Activated CD8-positive, alpha-beta memory T cell treated with anti-CD3 and anti-CD28 coated beads, Interleukin-2, amount 50 U/mL, for 1 hour (primary cell): Measurements from ENCODE around the gene SOCS6.

Source experiments
- DNase-seq: peaks from one replicate; pipeline ENCODE4 v3.0.0-alpha.2; 2020; ENCODE audit errors: extremely low read depth

SOCS6 gene

DNA sequence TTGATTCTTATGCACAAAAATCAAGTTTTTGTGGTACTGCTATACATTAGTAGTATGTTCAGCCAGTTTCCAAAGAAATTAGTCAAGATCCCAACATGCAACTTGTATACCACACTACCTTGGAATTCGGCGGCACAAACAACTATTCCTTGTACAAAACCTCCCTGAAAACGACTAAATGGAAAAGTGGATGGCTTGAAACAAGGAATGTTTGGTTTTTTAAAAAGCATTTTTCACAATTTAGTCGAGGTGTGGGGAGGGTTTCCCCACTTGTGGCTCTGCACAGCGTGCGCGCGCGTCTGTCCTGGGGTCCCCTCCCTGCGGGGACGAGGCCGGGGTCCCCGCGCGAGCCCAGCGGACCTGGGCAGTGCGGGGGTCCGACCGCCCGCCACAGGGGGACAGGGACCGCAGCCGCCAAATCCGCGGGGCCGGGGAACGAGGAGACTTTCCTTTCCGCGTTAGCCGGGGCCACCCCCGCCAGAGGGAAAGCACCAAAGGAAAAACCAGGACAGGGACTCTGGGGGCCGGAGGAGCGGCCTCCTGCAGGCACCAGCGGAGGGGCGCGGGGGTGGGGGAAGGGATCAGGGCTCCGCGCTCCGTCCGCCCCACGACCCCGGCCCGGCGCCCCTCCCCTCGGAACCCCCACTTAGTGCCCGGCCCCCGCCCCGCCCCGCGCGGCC is 534 bp upstream of the SOCS6 start:
- no peak for DNase-seq

GRCh38 chr18:70289351-70290312 is 787 bp downstream of the SOCS6 start:
- no peak for DNase-seq

- DNase-seq = no peak
Observed at GRCh38 chr18:70290482-70291294, 1.8 kb downstream of the SOCS6 start.

DNA sequence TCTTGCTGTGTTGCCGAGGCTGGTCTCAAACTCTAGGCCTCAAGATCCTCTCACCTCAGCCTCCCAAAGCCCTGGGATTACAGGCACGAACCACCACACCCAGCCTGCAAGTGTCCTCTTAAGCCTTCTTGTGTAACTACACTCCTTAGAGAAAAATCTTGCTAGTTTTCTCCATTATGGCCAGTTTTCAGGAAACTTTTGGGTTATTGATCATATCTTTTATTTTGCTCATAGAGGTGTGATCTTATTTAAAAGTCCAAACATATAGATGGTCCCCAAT is 2.4 kb downstream of the SOCS6 start:
- DNase-seq = no peak

DNA sequence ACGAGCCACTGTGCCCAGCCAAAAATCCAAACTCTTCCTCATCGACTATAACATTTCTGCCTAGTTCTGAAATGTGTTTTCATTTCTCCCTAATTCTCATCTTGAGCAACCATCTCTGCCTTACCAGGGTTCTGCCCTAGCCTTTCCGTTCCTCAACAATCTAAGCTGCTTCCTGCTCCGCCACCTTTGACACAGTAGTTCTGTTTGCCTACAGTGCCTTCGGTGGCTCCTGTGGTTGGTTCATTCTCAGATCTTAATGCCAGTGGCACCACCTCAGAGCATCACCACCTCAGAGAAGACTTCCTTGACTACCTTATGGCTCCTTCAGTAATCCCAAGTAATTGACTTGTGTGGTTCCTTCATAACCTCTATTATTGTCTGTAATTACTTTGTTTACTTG is 3.8 kb downstream of the SOCS6 start:
- DNase-seq = no peak

DNA sequence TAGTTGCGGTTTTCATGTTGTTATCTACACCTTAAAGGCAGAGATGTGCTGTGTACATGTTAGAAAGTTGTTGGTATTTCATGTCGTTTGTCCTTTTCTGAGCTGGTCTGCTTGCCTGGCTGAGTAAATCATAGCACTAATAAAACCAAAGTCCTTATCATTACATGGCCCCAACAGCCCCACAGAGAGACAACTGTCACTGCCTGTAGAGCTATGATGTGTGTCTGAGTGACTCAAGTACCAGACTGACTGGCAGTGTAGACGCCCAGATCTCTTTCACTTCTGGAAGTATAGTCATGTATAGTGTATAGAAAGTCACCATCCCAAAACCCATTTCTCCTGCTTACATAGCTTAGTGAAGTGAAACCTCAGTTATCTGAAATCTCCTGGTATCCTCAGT is 4.3 kb downstream of the SOCS6 start:
- DNase-seq = no peak

DNA sequence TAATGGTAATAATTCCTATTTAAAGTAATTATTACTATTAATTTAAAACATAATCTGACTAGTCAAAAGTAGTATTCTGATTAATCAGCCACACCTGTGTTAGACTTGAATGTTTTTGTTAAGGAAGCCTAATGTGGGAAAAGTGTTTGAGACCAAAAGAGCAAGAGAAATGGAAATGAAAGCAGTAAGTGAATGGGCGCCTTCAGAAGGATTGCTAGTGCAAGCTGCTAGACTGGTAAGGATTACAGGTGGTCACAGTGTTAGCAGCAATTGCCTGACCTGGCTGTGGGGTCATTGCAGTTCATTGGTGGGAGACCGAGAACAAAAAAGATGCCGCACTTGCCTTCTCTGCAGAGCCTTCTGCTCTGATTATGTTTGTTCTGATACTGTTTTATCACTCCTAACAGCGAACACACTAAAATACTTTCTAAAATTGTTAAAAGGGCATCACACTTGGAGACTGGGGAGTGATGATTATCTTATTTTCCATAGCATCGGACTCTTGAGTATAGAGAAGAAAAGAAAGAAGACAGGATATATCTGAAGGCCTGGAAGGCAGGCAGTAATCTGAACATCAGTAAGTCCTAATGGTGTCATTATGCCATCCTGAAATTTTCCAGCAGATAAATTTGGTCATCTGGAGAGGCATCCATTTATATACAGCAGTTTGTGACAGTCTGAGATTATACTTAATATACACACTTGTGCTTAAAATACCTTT is 5.8 kb downstream of the SOCS6 start:
- DNase-seq = no peak

GRCh38 chr18:70295192-70296188 is 6.6 kb downstream of the SOCS6 start:
- DNase-seq = no peak

DNA sequence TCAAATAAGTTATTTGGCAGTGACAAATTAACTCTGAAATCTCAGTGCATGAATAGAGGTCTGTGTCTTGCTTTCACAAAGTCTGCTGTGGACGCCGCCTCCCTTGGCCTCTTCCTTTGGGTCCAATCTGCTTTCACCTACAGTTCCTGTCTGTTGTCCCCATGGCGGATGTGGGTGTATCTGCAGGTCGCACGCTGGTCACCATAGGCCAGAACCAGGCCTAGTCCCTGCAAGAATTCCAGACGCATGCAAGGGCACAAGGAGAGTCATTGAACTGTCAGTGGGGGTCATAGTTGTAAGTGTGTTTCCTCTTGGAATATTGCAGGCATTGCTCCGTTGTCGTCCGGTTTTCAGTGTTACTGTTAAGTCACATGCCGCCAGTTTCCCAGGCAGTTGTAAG is 7.4 kb downstream of the SOCS6 start:
- no peak for DNase-seq

DNA sequence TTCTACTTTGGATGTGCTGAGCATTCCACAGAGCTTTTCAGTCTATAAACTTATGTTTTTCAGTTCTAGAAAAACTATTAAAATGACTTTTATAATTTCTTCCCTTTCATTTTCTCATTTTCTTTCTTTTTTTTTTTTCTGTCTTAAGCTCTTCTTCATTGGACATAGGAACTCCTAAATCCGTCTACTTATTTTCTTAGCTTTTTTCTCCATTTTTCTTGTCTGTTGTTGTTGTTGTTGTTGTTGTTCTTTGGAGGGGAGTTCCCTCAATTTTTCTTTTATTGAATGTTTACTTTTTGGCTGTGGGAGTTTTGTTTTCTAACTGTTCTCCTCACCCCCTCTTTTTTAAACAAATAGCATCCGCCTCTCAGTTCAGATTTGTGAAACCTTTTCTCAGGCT is 7.9 kb downstream of the SOCS6 start:
- no peak for DNase-seq

- no peak for DNase-seq
Observed at GRCh38 chr18:70299393-70299792, 10.5 kb downstream of the SOCS6 start.

- DNase-seq = no peak
Observed at GRCh38 chr18:70301667-70302066, 12.8 kb downstream of the SOCS6 start.

- no peak for DNase-seq
Observed at GRCh38 chr18:70308555-70309294, 19.9 kb downstream of the SOCS6 start.

DNA sequence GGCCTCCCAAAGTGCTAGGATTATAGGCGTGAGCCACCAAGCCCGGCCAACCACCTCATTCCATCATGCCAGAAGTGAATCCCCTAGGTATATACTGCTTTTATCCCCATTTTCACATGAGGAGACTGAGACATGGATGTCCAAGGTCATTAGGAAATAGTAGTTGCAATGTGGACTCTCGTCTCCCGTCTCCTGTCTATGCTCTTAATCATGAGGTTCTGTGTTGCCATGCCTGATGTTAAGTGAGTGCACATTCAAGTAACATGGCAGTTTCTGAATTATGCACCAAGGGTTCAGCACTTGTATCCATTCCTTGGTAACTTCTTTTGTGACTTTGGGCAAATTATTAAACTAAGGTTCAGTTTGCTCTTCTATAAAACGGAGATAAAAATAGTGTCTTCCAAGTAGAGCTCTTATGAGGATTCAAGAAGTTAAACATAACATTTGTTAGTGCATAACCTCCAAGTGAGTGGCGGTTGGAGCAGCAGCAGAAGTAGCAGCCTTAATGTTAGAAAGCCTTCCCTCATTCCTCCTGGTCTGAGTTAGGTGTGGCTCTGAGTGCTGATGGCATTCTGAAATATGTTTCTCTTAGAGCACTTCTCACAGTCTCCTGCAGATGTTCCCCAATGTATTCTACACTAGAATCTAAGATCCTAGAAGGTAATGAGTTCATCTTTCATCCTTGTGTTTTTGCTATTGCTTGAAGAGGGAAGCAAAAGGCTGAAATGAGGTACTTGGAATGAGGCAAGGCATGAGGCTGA is 21.9 kb downstream of the SOCS6 start:
- DNase-seq = no peak

- DNase-seq = no peak
Observed at GRCh38 chr18:70311726-70312125, 22.9 kb downstream of the SOCS6 start.

GRCh38 chr18:70313640-70314039 is 24.8 kb downstream of the SOCS6 start:
- DNase-seq = no peak

DNA sequence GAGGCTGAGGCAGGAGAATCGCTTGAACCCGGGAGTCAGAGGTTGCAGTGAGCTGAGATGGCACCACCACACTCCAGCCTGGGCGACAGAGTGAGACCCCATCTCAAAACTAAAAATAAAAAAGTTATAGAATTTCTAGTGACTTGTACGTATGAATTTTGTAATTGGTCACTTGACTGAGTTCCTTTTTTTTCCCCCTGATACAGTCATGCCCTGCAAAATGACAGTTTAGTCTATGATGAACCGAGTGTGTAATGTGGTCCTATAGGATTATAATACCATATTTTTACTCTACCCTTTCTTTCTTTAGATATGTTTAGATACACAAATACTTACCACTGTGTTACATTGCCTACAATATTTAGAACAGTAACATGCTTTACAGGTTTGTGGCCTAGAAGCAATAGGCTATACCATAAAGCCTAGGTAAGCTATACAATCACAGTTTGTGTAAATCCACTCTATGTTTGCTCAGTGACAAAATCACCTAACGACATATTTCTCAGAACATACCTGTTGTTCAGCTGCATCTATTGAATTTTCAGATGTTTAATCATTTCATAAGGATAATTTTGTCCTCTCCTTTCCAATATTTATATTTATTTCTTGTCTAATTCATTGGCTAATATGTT is 25.4 kb downstream of the SOCS6 start:
- DNase-seq = no peak

DNA sequence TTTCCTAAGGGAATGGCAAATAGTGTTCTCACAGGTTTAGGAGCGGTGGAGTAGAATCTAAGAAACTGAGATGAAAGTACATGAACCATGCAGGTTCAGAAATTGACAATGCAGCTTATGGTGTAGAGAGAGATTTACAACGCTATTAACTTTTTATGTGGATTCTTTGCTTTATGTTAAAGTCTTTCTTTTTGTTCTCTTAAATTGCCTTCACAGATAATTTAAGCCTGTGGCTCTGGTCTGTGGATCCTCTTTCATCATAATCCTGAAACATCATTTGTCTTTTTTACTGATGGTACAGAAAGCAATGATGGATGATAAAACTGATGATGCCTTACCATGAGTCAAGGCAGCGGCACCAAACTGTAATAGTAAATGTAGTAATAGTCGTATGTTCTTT is 30.3 kb downstream of the SOCS6 start:
- DNase-seq = no peak

DNA sequence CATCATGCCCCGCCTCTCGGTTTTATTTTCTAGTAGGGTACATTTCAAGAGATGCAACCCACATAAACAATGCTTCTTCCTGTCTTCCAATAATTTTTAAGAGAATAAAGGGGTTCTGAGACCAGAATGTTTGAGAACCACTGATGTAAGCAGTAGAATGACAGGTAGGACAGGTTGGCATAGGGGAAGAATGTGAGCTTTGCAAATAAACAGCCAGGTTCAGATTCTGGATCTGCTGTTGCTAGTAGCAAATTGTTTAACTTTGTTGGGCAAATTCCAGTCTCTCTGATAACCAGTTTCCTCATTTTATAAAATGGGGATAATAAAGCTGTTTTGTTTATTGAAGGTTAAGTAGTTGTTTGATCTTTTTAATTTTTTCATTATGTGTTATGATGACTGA is 32.8 kb downstream of the SOCS6 start:
- no peak for DNase-seq
